ENCODE results near the gene ELAVL1. TPM values are rescaled to one million over a fixed set of nuclear protein-coding genes. Genes with fewer than 3 reads are reported as not detected.

The ELAVL1 gene
- total RNA-seq, 6 experiments from 2014 or later, result 25.3 to 33.6 (median 30.3) TPM

- Histone ChIP-seq H3K4me3 (no peak overlapping the region), H3K27me3 (no peaks in the 10 kb centered on the region), H3K4me1 (peaks cover 0 to 40% (median 9%) of the 10 kb centered on the region in 4 donors), H3K9me3 (no peaks in the 10 kb centered on the region), H3K36me3 (peaks cover 0 to 30% (median 14%) of the 10 kb centered on the region in 4 donors), H3K27ac (peak overlapping the region in 1 of 3 donors; percentile 61)
- TF ChIP-seq, protein P1, sequence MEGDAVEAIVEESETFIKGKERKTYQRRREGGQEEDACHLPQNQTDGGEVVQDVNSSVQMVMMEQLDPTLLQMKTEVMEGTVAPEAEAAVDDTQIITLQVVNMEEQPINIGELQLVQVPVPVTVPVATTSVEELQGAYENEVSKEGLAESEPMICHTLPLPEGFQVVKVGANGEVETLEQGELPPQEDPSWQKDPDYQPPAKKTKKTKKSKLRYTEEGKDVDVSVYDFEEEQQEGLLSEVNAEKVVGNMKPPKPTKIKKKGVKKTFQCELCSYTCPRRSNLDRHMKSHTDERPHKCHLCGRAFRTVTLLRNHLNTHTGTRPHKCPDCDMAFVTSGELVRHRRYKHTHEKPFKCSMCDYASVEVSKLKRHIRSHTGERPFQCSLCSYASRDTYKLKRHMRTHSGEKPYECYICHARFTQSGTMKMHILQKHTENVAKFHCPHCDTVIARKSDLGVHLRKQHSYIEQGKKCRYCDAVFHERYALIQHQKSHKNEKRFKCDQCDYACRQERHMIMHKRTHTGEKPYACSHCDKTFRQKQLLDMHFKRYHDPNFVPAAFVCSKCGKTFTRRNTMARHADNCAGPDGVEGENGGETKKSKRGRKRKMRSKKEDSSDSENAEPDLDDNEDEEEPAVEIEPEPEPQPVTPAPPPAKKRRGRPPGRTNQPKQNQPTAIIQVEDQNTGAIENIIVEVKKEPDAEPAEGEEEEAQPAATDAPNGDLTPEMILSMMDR (IDR thresholded peaks at IDR 0.05), result no peak
- TF ChIP-seq POLR2A (IDR thresholded peaks at IDR 0.05), result no peak
- 32% methylated on average over 9 of the region's 10 CpGs for WGBS (ENCODE audit: insufficient coverage, low coverage, low lambda C conversion rate, missing lambda C conversion rate)
- ATAC-seq (peak in 1 of 4 donors; percentile 43), DNase-seq (no peak)
- intact Hi-C loops (cut with DNase I), result no loop called here
Observed at GRCh38 chr19:7992575-7992974, 12.9 kb downstream of the ELAVL1 start.

DNA sequence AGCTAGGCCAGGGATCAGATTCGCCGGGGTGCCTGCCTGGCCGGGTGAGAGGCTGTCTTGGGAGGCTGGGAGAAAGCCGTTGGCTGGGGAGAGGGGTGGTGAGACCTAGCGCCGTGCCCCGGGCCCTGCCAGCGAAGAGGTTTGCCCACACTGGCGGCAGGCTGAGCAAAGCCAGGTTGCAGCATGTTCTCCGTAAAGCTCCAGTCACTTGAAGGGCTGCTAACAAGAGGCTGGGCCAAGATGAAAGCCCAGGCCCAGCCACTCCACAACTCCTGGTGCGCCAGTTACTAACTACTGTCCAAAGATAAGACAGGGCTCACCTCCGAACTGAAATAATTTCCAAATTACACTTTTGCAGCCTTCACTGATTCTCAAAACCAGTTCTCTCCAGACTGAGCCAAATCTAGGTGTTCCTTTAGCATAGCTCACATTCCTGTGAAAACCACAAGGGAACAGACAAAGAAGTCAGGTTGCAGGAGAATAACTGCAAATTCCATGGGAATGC lies 16.3 kb downstream of the ELAVL1 start:
- ATAC-seq (no peak), DNase-seq (no peak)
- WGBS (ENCODE audit: insufficient coverage, low coverage, low lambda C conversion rate, missing lambda C conversion rate), result 56% methylated on average over 1 of the region's 12 CpGs
- Histone ChIP-seq H3K36me3 (peaks cover 0 to 34% (median 17%) of the 10 kb centered on the region in 4 donors), H3K27ac (no peak overlapping the region), H3K4me3 (no peak overlapping the region), H3K4me1 (peaks cover 0 to 21% (median 6%) of the 10 kb centered on the region in 4 donors), H3K9me3 (no peaks in the 10 kb centered on the region), H3K27me3 (no peaks in the 10 kb centered on the region)
- TF ChIP-seq, protein P1 (IDR thresholded peaks at IDR 0.05), result no peak
- TF ChIP-seq POLR2A (IDR thresholded peaks at IDR 0.05), result no peak
- intact Hi-C loops (cut with DNase I), result no loop called here

DNA sequence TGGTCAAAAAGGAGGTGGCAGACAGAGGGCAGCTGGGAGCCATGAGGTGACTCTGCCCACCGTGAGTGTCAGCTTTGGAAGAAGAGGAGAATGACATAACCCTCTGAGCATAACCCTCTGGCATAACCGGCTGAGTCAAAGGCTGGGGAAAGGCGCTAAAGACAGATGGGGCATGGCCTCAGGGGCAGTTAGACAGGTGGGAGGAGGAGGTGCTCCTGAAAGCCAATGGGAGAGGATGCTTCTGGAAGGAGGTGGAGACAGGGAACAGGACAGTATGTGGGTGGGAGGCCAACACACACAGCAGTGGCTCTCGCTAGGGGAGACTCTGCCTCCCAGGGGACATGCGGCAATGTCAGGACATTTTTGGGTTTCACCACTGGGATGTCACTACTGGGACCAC lies 17.1 kb downstream of the ELAVL1 start:
- peaks cover 0 to 41% (median 17%) of the 10 kb centered on the region in 4 donors for H3K36me3 ChIP-seq
- TF ChIP-seq, protein P1 (IDR thresholded peaks at IDR 0.05), result no peak
- no peak for TF ChIP-seq POLR2A (IDR thresholded peaks at IDR 0.05)
- WGBS (ENCODE audit: insufficient coverage, low coverage, low lambda C conversion rate, missing lambda C conversion rate), result 61% methylated on average over 5 of the region's 5 CpGs
- no peak for DNase-seq
- peaks cover 0 to 13% (median 4%) of the 10 kb centered on the region in 4 donors for H3K4me1 ChIP-seq
- H3K4me3 ChIP-seq, result no peak overlapping the region
- intact Hi-C loops (cut with DNase I), result no loop called here
- H3K27ac ChIP-seq, result no peak overlapping the region
- no peaks in the 10 kb centered on the region for H3K27me3 ChIP-seq
- no peaks in the 10 kb centered on the region for H3K9me3 ChIP-seq
- ATAC-seq, result peak in 1 of 4 donors; percentile 35

- ATAC-seq (peak in 2 of 4 donors; percentile 15 to 20), DNase-seq (no peak)
- TF ChIP-seq, protein P1 (IDR thresholded peaks at IDR 0.05), result no peak
- no peak for TF ChIP-seq POLR2A (IDR thresholded peaks at IDR 0.05)
- intact Hi-C loops (cut with DNase I), result no loop called here
- no peaks in the 10 kb centered on the region for H3K27me3 ChIP-seq
- H3K36me3 ChIP-seq, result peaks cover 0 to 45% (median 17%) of the 10 kb centered on the region in 4 donors
- no peak overlapping the region for H3K4me3 ChIP-seq
- no peaks in the 10 kb centered on the region for H3K9me3 ChIP-seq
- peaks cover 0 to 3% (median 0%) of the 10 kb centered on the region in 4 donors for H3K4me1 ChIP-seq
- no peak overlapping the region for H3K27ac ChIP-seq
- 60% methylated on average over 2 of the region's 17 CpGs for whole genome bisulfite sequencing (ENCODE audit: insufficient coverage, low coverage, low lambda C conversion rate, missing lambda C conversion rate)
Observed at GRCh38 chr19:7987114-7987768, 18.2 kb downstream of the ELAVL1 start.

All from right lobe of liver (tissue), 6 donors.